IPS-20b (cell line): ENCODE results near the gene GP1BB.
A peak's percentile ranks its signal among the peaks of the same experiment; 100 is the strongest.

ENCODE experiments used
- H3K27ac ChIP-seq: one replicate; pipeline ENCODE4 v1.5.1; 2013; ENCODE audit warnings: low read length
- H3K27me3 ChIP-seq: 2 replicates; pipeline ENCODE4 v1.6.1; 2013; ENCODE audit warnings: mild to moderate bottlenecking, low read length, inconsistent platforms; ENCODE audit not compliant: insufficient read depth
- H3K36me3 ChIP-seq: 2 replicates; pipeline ENCODE4 v1.6.1; 2013; ENCODE audit warnings: low read depth, mild to moderate bottlenecking, inconsistent platforms, low read length, moderate library complexity; ENCODE audit not compliant: insufficient read depth
- H3K4me1 ChIP-seq: 2 replicates; pipeline ENCODE4 v1.6.1; 2013; ENCODE audit warnings: mild to moderate bottlenecking, control low read depth, inconsistent platforms, low read length, moderate library complexity; ENCODE audit not compliant: insufficient read depth
- H3K4me3 ChIP-seq: 2 replicates; pipeline ENCODE4 v1.5.1; 2013; ENCODE audit warnings: mild to moderate bottlenecking, low read length, inconsistent platforms
- H3K9ac ChIP-seq: 2 replicates; pipeline ENCODE4 v1.6.1; 2013; ENCODE audit warnings: low read depth, mild to moderate bottlenecking, inconsistent platforms, low read length, moderate library complexity
- H3K9me3 ChIP-seq: 2 replicates; pipeline ENCODE4 v1.6.1; 2013; ENCODE audit warnings: mild to moderate bottlenecking, low read depth, low read length, inconsistent platforms; ENCODE audit not compliant: insufficient read depth

The GP1BB gene

GRCh38 chr22:19709063-19709769 is 14.1 kb upstream of the GP1BB start:
- no peaks in the 10 kb centered on the region for H3K36me3 ChIP-seq
- H3K9me3 ChIP-seq: no peaks in the 10 kb centered on the region
- H3K27ac ChIP-seq: no peak overlapping the region
- peaks cover 14% of the 10 kb centered on the region for H3K4me1 ChIP-seq
- H3K27me3 ChIP-seq: peaks cover 70% of the 10 kb centered on the region
- no peak overlapping the region for H3K4me3 ChIP-seq
- no peak overlapping the region for H3K9ac ChIP-seq

GRCh38 chr22:19710020-19710768 is 13.1 kb upstream of the GP1BB start:
- Histone ChIP-seq H3K36me3 (no peaks in the 10 kb centered on the region), H3K4me1 (peaks cover 7% of the 10 kb centered on the region), H3K27me3 (peaks cover 70% of the 10 kb centered on the region), H3K27ac (no peak overlapping the region), H3K9ac (no peak overlapping the region), H3K9me3 (no peaks in the 10 kb centered on the region), H3K4me3 (no peak overlapping the region)

GRCh38 chr22:19710769-19711106 is 12.6 kb upstream of the GP1BB start:
- Histone ChIP-seq H3K9me3 (no peaks in the 10 kb centered on the region), H3K27me3 (peaks cover 75% of the 10 kb centered on the region), H3K4me3 (no peak overlapping the region), H3K27ac (no peak overlapping the region), H3K36me3 (no peaks in the 10 kb centered on the region), H3K4me1 (peaks cover 4% of the 10 kb centered on the region), H3K9ac (no peak overlapping the region)

GRCh38 chr22:19713245-19713644 is 10.1 kb upstream of the GP1BB start:
- Histone ChIP-seq H3K36me3 (no peaks in the 10 kb centered on the region), H3K27ac (no peak overlapping the region), H3K9me3 (no peaks in the 10 kb centered on the region), H3K4me1 (peaks cover 3% of the 10 kb centered on the region; the same call in 1 of the 2 replicates), H3K9ac (no peak overlapping the region), H3K4me3 (no peak overlapping the region), H3K27me3 (peaks cover 85% of the 10 kb centered on the region)

- peaks cover 3% of the 10 kb centered on the region; the same call in 1 of the 2 replicates for H3K4me1 ChIP-seq
- no peaks in the 10 kb centered on the region for H3K9me3 ChIP-seq
- H3K4me3 ChIP-seq: peak overlapping the region; percentile 49; the same call in 1 of the 2 replicates
- H3K27me3 ChIP-seq: peaks cover 85% of the 10 kb centered on the region
- H3K36me3 ChIP-seq: no peaks in the 10 kb centered on the region
- H3K9ac ChIP-seq: no peak overlapping the region
- H3K27ac ChIP-seq: no peak overlapping the region
Measured at GRCh38 chr22:19713650-19714311, 9.6 kb upstream of the GP1BB start.

- H3K9me3 ChIP-seq: no peaks in the 10 kb centered on the region
- no peaks in the 10 kb centered on the region for H3K36me3 ChIP-seq
- H3K27ac ChIP-seq: no peak within 1 kb of the TSS
- H3K4me1 ChIP-seq: 0 out of 2 replicates have a peak, but pooled peaks cover 2% of the 10 kb centered on the region
- no peak within 1 kb of the TSS for H3K9ac ChIP-seq
- peaks cover 85% of the 10 kb centered on the region for H3K27me3 ChIP-seq
- H3K4me3 ChIP-seq: peak within 1 kb of the TSS; percentile 49; the same call in 1 of the 2 replicates
Measured at GRCh38 chr22:19714312-19715187, 8.8 kb upstream of the GP1BB start, which contains the start of gene SEPTIN5. Gene SEPTIN5 (plus strand): TSS chr22:19714503. CDS start chr22:19714589, 86 bp downstream.

- H3K36me3 ChIP-seq: no peaks in the 10 kb centered on the region
- H3K27ac ChIP-seq: no peak overlapping the region
- H3K4me1 ChIP-seq: no peaks in the 10 kb centered on the region
- H3K9ac ChIP-seq: no peak overlapping the region
- H3K9me3 ChIP-seq: no peaks in the 10 kb centered on the region
- H3K4me3 ChIP-seq: peak overlapping the region; percentile 40; the same call in 1 of the 2 replicates
- peaks cover 88% of the 10 kb centered on the region for H3K27me3 ChIP-seq
Measured at GRCh38 chr22:19715188-19715930, 8.0 kb upstream of the GP1BB start.

- no peak overlapping the region for H3K27ac ChIP-seq
- H3K27me3 ChIP-seq: peaks cover 93% of the 10 kb centered on the region
- no peaks in the 10 kb centered on the region for H3K4me1 ChIP-seq
- no peak overlapping the region for H3K9ac ChIP-seq
- H3K9me3 ChIP-seq: no peaks in the 10 kb centered on the region
- no peaks in the 10 kb centered on the region for H3K36me3 ChIP-seq
- H3K4me3 ChIP-seq: no peak overlapping the region
Measured at GRCh38 chr22:19716041-19716828, 7.1 kb upstream of the GP1BB start.

- Histone ChIP-seq H3K4me1 (no peaks in the 10 kb centered on the region), H3K36me3 (no peaks in the 10 kb centered on the region), H3K27me3 (peaks cover 95% of the 10 kb centered on the region), H3K9ac (no peak overlapping the region), H3K9me3 (no peaks in the 10 kb centered on the region), H3K27ac (no peak overlapping the region), H3K4me3 (no peak overlapping the region)
Measured at GRCh38 chr22:19716829-19717105, 6.6 kb upstream of the GP1BB start.

- no peak overlapping the region for H3K9ac ChIP-seq
- H3K27ac ChIP-seq: no peak overlapping the region
- no peaks in the 10 kb centered on the region for H3K4me1 ChIP-seq
- H3K36me3 ChIP-seq: no peaks in the 10 kb centered on the region
- no peaks in the 10 kb centered on the region for H3K9me3 ChIP-seq
- H3K27me3 ChIP-seq: peaks cover 95% of the 10 kb centered on the region
- no peak overlapping the region for H3K4me3 ChIP-seq
Measured at GRCh38 chr22:19717181-19717580, 6.2 kb upstream of the GP1BB start.
